Mesenchymal stem cell (in vitro differentiated cells and primary cell): ENCODE results near the gene SPTY2D1.
"Not testable (repeated sequence)": the region's sequence is repeated elsewhere in the genome, so short reads cannot be mapped to it uniquely, and the experiment has no call there.

Source experiments
- DNase-seq: peaks from one replicate; pipeline ENCODE4 v3.0.0-alpha.2; 2013
- H2AFZ ChIP-seq: one replicate; pipeline ENCODE4 v1.6.1; 2013; ENCODE audit warnings: low read depth, mild to moderate bottlenecking, control low read depth, inconsistent platforms, low read length, moderate library complexity
- H2AK5ac ChIP-seq: 2 replicates; pipeline ENCODE4 v1.6.1; 2013; ENCODE audit warnings: low read length, moderate library complexity, mild to moderate bottlenecking, inconsistent platforms; ENCODE audit not compliant: severe bottlenecking
- H2BK120ac ChIP-seq: one replicate; pipeline ENCODE4 v1.6.1; 2013; ENCODE audit warnings: low read depth, mild to moderate bottlenecking, inconsistent platforms, low read length, moderate library complexity
- H2BK12ac ChIP-seq, 2 experiments: one replicate each; pipeline ENCODE4 v1.6.1; 2013; ENCODE audit warnings: inconsistent platforms in 2 of 2, low read length in 2 of 2, mild to moderate bottlenecking in 2 of 2, moderate library complexity in 2 of 2, control low read depth in 1 of 2
- H2BK15ac ChIP-seq: one replicate; pipeline ENCODE4 v1.6.1; 2013; ENCODE audit warnings: mild to moderate bottlenecking, low read depth, inconsistent platforms; ENCODE audit not compliant: poor library complexity, severe bottlenecking
- H2BK5ac ChIP-seq: 2 replicates; pipeline ENCODE4 v1.6.1; 2013; ENCODE audit warnings: low read depth, mild to moderate bottlenecking, low read length, control low read depth, inconsistent platforms; ENCODE audit not compliant: poor library complexity, severe bottlenecking
- H3K14ac ChIP-seq, 2 experiments: one replicate each; pipeline ENCODE4 v1.6.1; 2013; ENCODE audit warnings: inconsistent platforms in 2 of 2, low read length in 2 of 2, control low read depth in 1 of 2, mild to moderate bottlenecking in 1 of 2, moderate library complexity in 1 of 2
- H3K18ac ChIP-seq, 2 experiments: one replicate each; pipeline ENCODE4 v1.6.1; 2013; ENCODE audit warnings: inconsistent platforms in 2 of 2, low read length in 2 of 2, control low read depth in 1 of 2, low read depth in 1 of 2, mild to moderate bottlenecking in 1 of 2
- H3K23ac ChIP-seq, 2 experiments: one replicate each; pipeline ENCODE4 v1.6.1; 2013; ENCODE audit warnings: inconsistent platforms in 2 of 2, low read length in 2 of 2, mild to moderate bottlenecking in 2 of 2, moderate library complexity in 2 of 2, control low read depth in 1 of 2
- H3K27ac ChIP-seq: 2 replicates; pipeline ENCODE4 v1.5.1; 2013; ENCODE audit warnings: mild to moderate bottlenecking, moderate library complexity, low read length, control low read depth, inconsistent platforms; ENCODE audit not compliant: poor library complexity, severe bottlenecking
- H3K27me3 ChIP-seq, 2 experiments: 2 replicates each; pipeline versions ENCODE4 v1.6.1 to v1.7.0; 2013; ENCODE audit warnings: low read length in 2 of 2, mild to moderate bottlenecking in 2 of 2, moderate library complexity in 2 of 2, control low read depth in 1 of 2, inconsistent platforms in 1 of 2; ENCODE audit not compliant: control insufficient read depth in 1 of 2, insufficient read depth in 1 of 2
- H3K36me3 ChIP-seq, 2 experiments: 2 replicates each; pipeline versions ENCODE4 v1.6.1 to v1.7.0; 2013; ENCODE audit warnings: low read length in 2 of 2, control low read depth in 1 of 2, inconsistent platforms in 1 of 2, low read depth in 1 of 2, mild to moderate bottlenecking in 1 of 2; ENCODE audit not compliant: insufficient read depth in 2 of 2, control insufficient read depth in 1 of 2
- H3K4ac ChIP-seq, 2 experiments: one replicate each; pipeline ENCODE4 v1.6.1; 2013; ENCODE audit warnings: inconsistent platforms in 2 of 2, low read length in 2 of 2, mild to moderate bottlenecking in 2 of 2, moderate library complexity in 2 of 2, control low read depth in 1 of 2, low read depth in 1 of 2
- H3K4me1 ChIP-seq: 2 replicates; pipeline ENCODE4 v1.6.1; 2013; ENCODE audit warnings: low read depth, low read length, control low read depth; ENCODE audit not compliant: control insufficient read depth, insufficient read depth
- H3K4me2 ChIP-seq: 2 replicates; pipeline ENCODE4 v1.6.1; 2013; ENCODE audit warnings: low read length, mild to moderate bottlenecking, inconsistent platforms; ENCODE audit not compliant: poor library complexity, severe bottlenecking
- H3K4me3 ChIP-seq, 2 experiments: 2 replicates each; pipeline versions ENCODE4 v1.5.1 to v1.7.0; 2013; ENCODE audit warnings: low read length in 2 of 2, mild to moderate bottlenecking in 2 of 2, control low read depth in 1 of 2, low read depth in 1 of 2; ENCODE audit not compliant: insufficient read depth in 1 of 2
- H3K79me1 ChIP-seq: replicated peaks from 2 replicates; pipeline ENCODE4 v1.6.1; 2013; ENCODE audit warnings: mild to moderate bottlenecking, control low read depth, low read length, inconsistent platforms; ENCODE audit not compliant: poor library complexity, severe bottlenecking
- H3K9ac ChIP-seq: 2 replicates; pipeline ENCODE4 v1.7.0; 2013; ENCODE audit warnings: mild to moderate bottlenecking, low read length, moderate library complexity
- H3K9me3 ChIP-seq: 2 replicates; pipeline ENCODE4 v1.7.0; 2013; ENCODE audit warnings: mild to moderate bottlenecking, low read length; ENCODE audit not compliant: control insufficient read depth
- H4K8ac ChIP-seq: one replicate; pipeline ENCODE4 v1.6.1; 2013; ENCODE audit warnings: inconsistent platforms, mild to moderate bottlenecking, low read length, moderate library complexity
- H4K91ac ChIP-seq: one replicate; pipeline ENCODE4 v1.6.1; 2013; ENCODE audit warnings: mild to moderate bottlenecking, low read length, inconsistent platforms
- WGBS: methylation state at CpG from one replicate; pipeline ENCODE4 v1.1.7; 2013; ENCODE audit warnings: mixed read lengths; 5-methylcytosine and 5-hydroxymethylcytosine counted together

Gene SPTY2D1

GRCh38 chr11:18657673-18658072 lies 23.5 kb upstream of the SPTY2D1 start:
- Histone ChIP-seq H2AFZ (no peak overlapping the region), H3K9ac (no peak overlapping the region), H3K14ac (no peak overlapping the region), H2BK15ac (no peak overlapping the region), H3K23ac (no peak overlapping the region), H4K91ac (no peak overlapping the region), H4K8ac (no peak overlapping the region), H3K4me3 (no peak overlapping the region), H2BK5ac (no peak overlapping the region), H3K79me1 (no peaks in the 10 kb centered on the region), H3K27me3 (no peaks in the 10 kb centered on the region), H2BK12ac (no peak overlapping the region), H2BK120ac (no peak overlapping the region), H3K27ac (no peak overlapping the region), H3K18ac (no peak overlapping the region), H2AK5ac (no peak overlapping the region), H3K4me1 (no peaks in the 10 kb centered on the region), H3K4me2 (no peak overlapping the region), H3K4ac (no peak overlapping the region), H3K36me3 (no peaks in the 10 kb centered on the region), H3K9me3 (no peaks in the 10 kb centered on the region)
- 94% methylated on average over 5 of the region's 5 CpGs for WGBS
- DNase-seq, result no peak

GRCh38 chr11:18650859-18651557 lies 16.9 kb upstream of the SPTY2D1 start:
- Histone ChIP-seq H3K79me1 (no peaks in the 10 kb centered on the region), H3K9ac (no peak overlapping the region), H3K4me2 (no peak overlapping the region), H3K36me3 (no peaks in the 10 kb centered on the region), H3K4me1 (peaks cover 2% of the 10 kb centered on the region), H3K23ac (no peak overlapping the region), H3K27ac (no peak overlapping the region), H3K27me3 (no peaks in the 10 kb centered on the region), H3K4ac (no peak overlapping the region), H3K14ac (no peak overlapping the region), H3K18ac (no peak overlapping the region), H3K4me3 (no peak overlapping the region), H4K8ac (no peak overlapping the region), H3K9me3 (no peaks in the 10 kb centered on the region), H2BK15ac (no peak overlapping the region), H2BK12ac (no peak overlapping the region), H2BK120ac (no peak overlapping the region), H2AK5ac (no peak overlapping the region), H2AFZ (no peak overlapping the region), H2BK5ac (no peak overlapping the region), H4K91ac (no peak overlapping the region)
- DNase-seq, result peak; percentile 62
- 72% methylated on average over 19 of the region's 19 CpGs for WGBS

GRCh38 chr11:18650353-18650752 lies 16.2 kb upstream of the SPTY2D1 start:
- H4K8ac ChIP-seq, result no peak overlapping the region
- no peak overlapping the region for H3K4ac ChIP-seq
- H3K14ac ChIP-seq, result no peak overlapping the region
- H4K91ac ChIP-seq, result no peak overlapping the region
- no peaks in the 10 kb centered on the region for H3K79me1 ChIP-seq
- no peak overlapping the region for H3K18ac ChIP-seq
- no peaks in the 10 kb centered on the region for H3K36me3 ChIP-seq
- H2AFZ ChIP-seq, result no peak overlapping the region
- H2BK12ac ChIP-seq, result no peak overlapping the region
- H3K4me1 ChIP-seq, result peaks cover 2% of the 10 kb centered on the region
- no peak overlapping the region for H2AK5ac ChIP-seq
- H3K27ac ChIP-seq, result no peak overlapping the region
- H2BK5ac ChIP-seq, result no peak overlapping the region
- 87% methylated on average over 3 of the region's 4 CpGs for WGBS
- no peak overlapping the region for H3K23ac ChIP-seq
- no peak overlapping the region for H2BK120ac ChIP-seq
- DNase-seq, result no peak
- H3K9ac ChIP-seq, result no peak overlapping the region
- H3K27me3 ChIP-seq, result peaks cover 0 to 2% of the 10 kb centered on the region in 2 experiments
- no peaks in the 10 kb centered on the region for H3K9me3 ChIP-seq
- H3K4me3 ChIP-seq, result no peak overlapping the region
- H2BK15ac ChIP-seq, result no peak overlapping the region
- H3K4me2 ChIP-seq, result no peak overlapping the region

DNA sequence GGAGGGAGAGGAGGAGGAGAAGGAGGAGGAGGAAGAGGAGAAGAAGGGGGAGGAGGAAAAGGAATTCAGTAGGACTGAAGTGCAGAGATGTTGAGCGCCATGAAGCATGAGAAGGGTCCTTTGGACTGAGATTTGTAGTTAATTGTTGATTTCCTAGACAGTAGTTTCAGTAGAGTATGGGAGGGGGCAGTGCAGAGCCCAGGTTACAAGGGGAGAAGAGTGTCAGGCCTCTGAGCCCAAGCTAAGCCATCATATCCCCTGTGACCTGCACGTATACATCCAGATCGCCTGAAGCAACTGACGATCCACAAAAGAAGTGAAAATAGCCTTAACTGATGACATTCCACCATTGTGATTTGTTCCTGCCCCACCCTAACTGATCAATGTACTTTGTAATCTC lies 8.9 kb upstream of the SPTY2D1 start:
- not testable (repeated sequence) for H2BK5ac ChIP-seq, H3K23ac ChIP-seq, H3K9ac ChIP-seq, H3K4me3 ChIP-seq, H3K4ac ChIP-seq, H4K91ac ChIP-seq, H3K79me1 ChIP-seq, H3K9me3 ChIP-seq, H2AFZ ChIP-seq, H2AK5ac ChIP-seq, H2BK12ac ChIP-seq, H3K4me2 ChIP-seq, H3K18ac ChIP-seq, H3K27ac ChIP-seq, H3K36me3 ChIP-seq, H2BK15ac ChIP-seq, H3K4me1 ChIP-seq, H4K8ac ChIP-seq, H2BK120ac ChIP-seq, H3K14ac ChIP-seq, DNase-seq
- 79% methylated on average over 4 of the region's 4 CpGs for WGBS
- peaks cover 0 to 12% of the 10 kb centered on the region in 2 experiments for H3K27me3 ChIP-seq
